PFSK-1 (cell line): ENCODE results near the gene SS18L1.

Experiments used
- FOXP2 ChIP-seq: optimal IDR thresholded peaks from 2 replicates; pipeline ENCODE3; 2011; ENCODE audit warnings: borderline replicate concordance, control low read depth, inconsistent platforms; ENCODE audit not compliant: insufficient read depth; ENCODE audit errors: extremely low read length, extremely low read depth
- POLR2AphosphoS5 ChIP-seq: IDR thresholded peaks from 2 replicates; pipeline ENCODE4 v1.6.1; 2012; ENCODE audit warnings: low read depth, mild to moderate bottlenecking, control low read depth, low read length, moderate library complexity
- SIN3A ChIP-seq: IDR thresholded peaks from 2 replicates; pipeline ENCODE4 v1.6.1; 2012; ENCODE audit warnings: mild to moderate bottlenecking, low read length, moderate library complexity, borderline replicate concordance; ENCODE audit not compliant: insufficient read depth
- TAF1 ChIP-seq: IDR thresholded peaks from 2 replicates; pipeline ENCODE4 v1.6.1; 2012; ENCODE audit warnings: low read length, control low read depth, borderline replicate concordance; ENCODE audit not compliant: insufficient read depth
- TF ChIP-seq, protein P1 (sequence below), 2 experiments: IDR thresholded peaks; 2 replicates each; pipeline versions ENCODE4 v1.6.1 to v1.8.0; 2011 to 2012; ENCODE audit warnings: low read depth in 2 of 2, low read length in 2 of 2, control low read depth in 1 of 2, inconsistent platforms in 1 of 2, mild to moderate bottlenecking in 1 of 2, moderate library complexity in 1 of 2; ENCODE audit not compliant: insufficient read depth in 1 of 2

Gene SS18L1

DNA sequence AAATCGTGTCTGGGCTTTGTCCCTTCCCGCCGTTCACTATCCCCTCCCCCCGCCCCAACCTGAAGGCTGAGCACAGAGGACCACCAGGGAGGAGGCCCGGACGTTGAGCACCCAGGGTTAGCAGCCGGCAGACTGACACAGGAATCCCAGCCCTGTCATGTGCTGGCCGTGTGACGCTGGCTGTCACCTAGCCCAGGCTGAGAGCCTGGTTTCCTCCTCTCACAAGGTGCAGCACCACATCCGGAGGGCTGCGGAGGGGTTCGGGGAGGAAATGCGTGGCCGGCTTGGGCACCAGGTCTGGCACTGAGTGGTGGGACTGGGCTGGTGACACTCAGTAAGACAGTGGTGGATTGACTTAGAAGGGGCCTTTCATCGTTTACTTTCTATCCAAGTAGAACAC lies 25.9 kb upstream of the SS18L1 start:
- no peak for TF ChIP-seq POLR2AphosphoS5
- TF ChIP-seq TAF1 = no peak
- TF ChIP-seq FOXP2 = no peak
- TF ChIP-seq SIN3A = no peak
- TF ChIP-seq, protein P1, sequence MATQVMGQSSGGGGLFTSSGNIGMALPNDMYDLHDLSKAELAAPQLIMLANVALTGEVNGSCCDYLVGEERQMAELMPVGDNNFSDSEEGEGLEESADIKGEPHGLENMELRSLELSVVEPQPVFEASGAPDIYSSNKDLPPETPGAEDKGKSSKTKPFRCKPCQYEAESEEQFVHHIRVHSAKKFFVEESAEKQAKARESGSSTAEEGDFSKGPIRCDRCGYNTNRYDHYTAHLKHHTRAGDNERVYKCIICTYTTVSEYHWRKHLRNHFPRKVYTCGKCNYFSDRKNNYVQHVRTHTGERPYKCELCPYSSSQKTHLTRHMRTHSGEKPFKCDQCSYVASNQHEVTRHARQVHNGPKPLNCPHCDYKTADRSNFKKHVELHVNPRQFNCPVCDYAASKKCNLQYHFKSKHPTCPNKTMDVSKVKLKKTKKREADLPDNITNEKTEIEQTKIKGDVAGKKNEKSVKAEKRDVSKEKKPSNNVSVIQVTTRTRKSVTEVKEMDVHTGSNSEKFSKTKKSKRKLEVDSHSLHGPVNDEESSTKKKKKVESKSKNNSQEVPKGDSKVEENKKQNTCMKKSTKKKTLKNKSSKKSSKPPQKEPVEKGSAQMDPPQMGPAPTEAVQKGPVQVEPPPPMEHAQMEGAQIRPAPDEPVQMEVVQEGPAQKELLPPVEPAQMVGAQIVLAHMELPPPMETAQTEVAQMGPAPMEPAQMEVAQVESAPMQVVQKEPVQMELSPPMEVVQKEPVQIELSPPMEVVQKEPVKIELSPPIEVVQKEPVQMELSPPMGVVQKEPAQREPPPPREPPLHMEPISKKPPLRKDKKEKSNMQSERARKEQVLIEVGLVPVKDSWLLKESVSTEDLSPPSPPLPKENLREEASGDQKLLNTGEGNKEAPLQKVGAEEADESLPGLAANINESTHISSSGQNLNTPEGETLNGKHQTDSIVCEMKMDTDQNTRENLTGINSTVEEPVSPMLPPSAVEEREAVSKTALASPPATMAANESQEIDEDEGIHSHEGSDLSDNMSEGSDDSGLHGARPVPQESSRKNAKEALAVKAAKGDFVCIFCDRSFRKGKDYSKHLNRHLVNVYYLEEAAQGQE (IDR thresholded peaks at IDR 0.05; ENCODE audit: insufficient read depth in 1 of 2, low read depth in 2 of 2, low read length in 2 of 2) = no peak

DNA sequence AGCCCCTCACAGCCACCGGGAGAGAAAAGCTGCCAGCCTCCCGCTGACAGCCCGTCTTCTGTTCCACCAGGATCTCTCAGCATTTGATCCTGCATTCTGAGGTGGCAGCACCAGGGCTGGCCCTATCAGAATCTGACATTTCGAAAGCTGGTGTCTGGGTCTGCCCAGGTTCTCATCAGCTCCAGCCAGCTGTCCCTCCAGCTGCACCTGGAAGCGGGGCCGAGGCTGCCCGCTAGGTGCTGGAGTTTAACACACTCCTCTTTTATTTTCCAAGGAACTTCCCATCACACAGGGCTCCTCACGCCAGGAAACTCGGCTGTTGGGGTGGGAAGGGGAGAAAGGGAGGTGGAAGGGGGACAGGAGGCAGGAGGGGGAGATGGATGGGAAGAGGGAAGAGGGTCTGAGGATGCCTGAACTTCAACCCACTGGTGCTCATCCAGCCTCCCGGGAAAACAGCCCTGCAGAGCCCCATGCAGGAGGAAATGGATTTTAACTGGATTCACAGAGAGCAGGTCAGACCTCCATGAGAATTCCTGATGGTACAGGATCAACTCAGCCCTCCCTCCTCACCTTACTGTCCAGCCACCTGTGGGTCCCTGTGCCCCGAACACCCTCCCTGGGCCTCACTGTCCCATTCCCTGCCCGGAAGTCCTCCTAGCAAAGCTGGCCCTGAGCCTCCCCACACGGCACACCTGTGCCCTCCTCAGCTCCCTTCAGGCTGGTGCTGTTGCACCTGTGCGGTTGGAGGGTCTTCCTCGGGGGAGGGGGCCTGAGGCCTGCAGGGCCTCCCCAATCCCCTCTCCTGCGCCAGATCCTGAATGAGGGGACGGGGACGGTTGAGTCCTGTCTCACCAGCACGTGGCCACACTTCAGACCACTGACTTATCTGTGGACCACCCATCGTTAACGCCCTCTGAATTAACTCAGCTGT lies 25.2 kb upstream of the SS18L1 start:
- TF ChIP-seq, protein P1 (IDR thresholded peaks at IDR 0.05; ENCODE audit: insufficient read depth in 1 of 2, low read depth in 2 of 2, low read length in 2 of 2) = no peak
- TF ChIP-seq SIN3A (no peak), TAF1 (no peak), FOXP2 (no peak), POLR2AphosphoS5 (no peak)

DNA sequence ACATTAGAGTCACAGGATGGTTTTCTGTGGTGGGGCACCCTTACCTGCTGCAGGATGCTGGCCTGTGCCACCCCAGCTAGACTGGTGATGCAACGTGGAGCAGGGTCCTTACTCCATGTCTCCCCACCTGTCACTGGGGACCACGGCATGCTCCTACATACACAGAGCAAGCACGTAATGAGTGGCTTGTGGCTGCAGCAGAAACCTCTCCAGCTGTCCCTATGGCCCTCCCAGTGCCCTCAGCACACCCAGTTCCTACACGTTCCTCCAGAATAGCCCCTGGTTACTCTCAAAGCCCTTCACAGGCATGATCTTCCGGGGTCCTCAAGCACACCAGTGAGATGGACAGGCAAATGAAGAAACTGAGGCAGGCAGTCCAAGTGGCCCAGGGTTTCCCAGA lies 24.5 kb upstream of the SS18L1 start:
- TF ChIP-seq SIN3A (no peak), TAF1 (no peak), POLR2AphosphoS5 (no peak), FOXP2 (no peak)
- TF ChIP-seq, protein P1 (IDR thresholded peaks at IDR 0.05; ENCODE audit: insufficient read depth in 1 of 2, low read depth in 2 of 2, low read length in 2 of 2) = no peak

DNA sequence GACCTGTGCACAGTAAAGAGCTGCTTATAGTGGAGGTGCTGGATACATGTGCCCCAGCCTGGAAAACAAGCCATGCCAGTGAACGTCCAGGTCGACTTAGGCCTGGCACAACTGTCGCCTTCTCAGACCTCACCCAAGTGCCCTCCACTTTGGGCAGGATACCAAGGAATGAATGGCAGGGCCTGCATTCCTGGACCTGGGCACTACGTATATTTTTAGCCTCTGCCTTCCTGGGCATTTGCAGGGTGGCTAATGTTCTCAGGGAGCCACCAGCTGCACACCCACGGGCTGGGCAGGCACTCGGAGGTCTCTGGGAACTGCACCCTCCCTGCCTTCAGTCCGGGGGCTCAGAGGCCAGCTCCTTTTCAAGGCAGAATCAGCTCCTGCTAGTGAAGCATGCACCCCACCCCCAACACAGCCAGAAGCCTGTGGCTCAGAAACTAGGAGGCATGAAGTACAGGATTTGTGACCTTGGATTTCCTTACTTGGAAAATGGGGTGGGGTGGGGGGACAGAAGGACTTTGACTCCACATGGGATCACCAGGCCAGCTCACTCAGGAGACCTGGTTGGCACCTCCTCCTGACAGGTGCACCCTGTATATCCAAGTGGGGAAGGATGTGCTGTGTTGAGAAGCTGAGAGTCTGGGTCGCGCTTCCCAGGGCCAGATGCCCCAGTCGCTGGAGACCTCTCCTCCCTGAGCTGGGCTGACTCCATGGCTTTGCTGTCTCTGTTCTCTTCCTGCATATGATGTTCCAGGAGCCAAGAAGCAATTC lies 23.8 kb upstream of the SS18L1 start:
- TF ChIP-seq FOXP2 = no peak
- TF ChIP-seq TAF1 = no peak
- TF ChIP-seq POLR2AphosphoS5 = no peak
- no peak for TF ChIP-seq SIN3A
- TF ChIP-seq, protein P1 (IDR thresholded peaks at IDR 0.05; ENCODE audit: insufficient read depth in 1 of 2, low read depth in 2 of 2, low read length in 2 of 2) = no peak
